Esophagus muscularis mucosa (tissue), 4 donors: ENCODE measurements around the gene ADSS2.

ENCODE experiments used
- EP300 ChIP-seq: sonication (generic); formaldehyde crosslinking; IDR thresholded peaks from one replicate; pipeline ENCODE4 v1.6.1; 2017; ENCODE audit warnings: antibody characterized with exemption
- POLR2A ChIP-seq: fragments of 450-650 bp; IDR thresholded peaks from one replicate; pipeline ENCODE4 v1.6.1; 2017; ENCODE audit warnings: antibody characterized with exemption, moderate library complexity, mild to moderate bottlenecking, low read depth
- TF ChIP-seq, protein P1 (sequence below), 3 experiments: fragments of 200-600 bp in 2 of 3; fragments of 450-650 bp in 1 of 3; sonication (generic) in 2 of 3; IDR thresholded peaks; one replicate each; pipeline ENCODE4 v1.5.1; 2017 to 2019; ENCODE audit warnings: antibody characterized with exemption in 3 of 3, mild to moderate bottlenecking in 2 of 3, moderate library complexity in 1 of 3

GRCh38 chr1:244383278-244383884 lies 68.3 kb downstream of the ADSS2 start:
- TF ChIP-seq, protein P1, sequence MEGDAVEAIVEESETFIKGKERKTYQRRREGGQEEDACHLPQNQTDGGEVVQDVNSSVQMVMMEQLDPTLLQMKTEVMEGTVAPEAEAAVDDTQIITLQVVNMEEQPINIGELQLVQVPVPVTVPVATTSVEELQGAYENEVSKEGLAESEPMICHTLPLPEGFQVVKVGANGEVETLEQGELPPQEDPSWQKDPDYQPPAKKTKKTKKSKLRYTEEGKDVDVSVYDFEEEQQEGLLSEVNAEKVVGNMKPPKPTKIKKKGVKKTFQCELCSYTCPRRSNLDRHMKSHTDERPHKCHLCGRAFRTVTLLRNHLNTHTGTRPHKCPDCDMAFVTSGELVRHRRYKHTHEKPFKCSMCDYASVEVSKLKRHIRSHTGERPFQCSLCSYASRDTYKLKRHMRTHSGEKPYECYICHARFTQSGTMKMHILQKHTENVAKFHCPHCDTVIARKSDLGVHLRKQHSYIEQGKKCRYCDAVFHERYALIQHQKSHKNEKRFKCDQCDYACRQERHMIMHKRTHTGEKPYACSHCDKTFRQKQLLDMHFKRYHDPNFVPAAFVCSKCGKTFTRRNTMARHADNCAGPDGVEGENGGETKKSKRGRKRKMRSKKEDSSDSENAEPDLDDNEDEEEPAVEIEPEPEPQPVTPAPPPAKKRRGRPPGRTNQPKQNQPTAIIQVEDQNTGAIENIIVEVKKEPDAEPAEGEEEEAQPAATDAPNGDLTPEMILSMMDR (IDR thresholded peaks at IDR 0.05): no peak
- no peak for TF ChIP-seq EP300
- TF ChIP-seq POLR2A: no peak
